Fibroblast of villous mesenchyme (primary cell): ENCODE data around the gene CDC42BPB. TPM values are rescaled to one million over a fixed set of nuclear protein-coding genes. Genes with fewer than 3 reads are reported as not detected.

Source experiments
- DNase-seq: peaks from one replicate; pipeline ENCODE4 v3.0.0-alpha.2; 2010; ENCODE audit warnings: low read depth
- H3K4me3 ChIP-seq: 2 replicates; pipeline ENCODE4 v1.5.1; 2011; ENCODE audit warnings: low read depth, mild to moderate bottlenecking, low read length
- CTCF ChIP-seq: IDR thresholded peaks from 2 replicates; pipeline ENCODE4 v1.5.1; 2012; ENCODE audit warnings: low read depth, mild to moderate bottlenecking, low read length; ENCODE audit not compliant: insufficient read depth
- total RNA-seq: library from RNA; depleted of rRNA; stranded (reverse); fragments of >200 nt; gene quantifications from 2 replicates; pipeline ENCODE4 v1.2.3, GENCODE V29; 2012

CDC42BPB gene
- total RNA-seq, 1 donor = 122 TPM

GRCh38 chr14:103074729-103075367 lies 17.5 kb upstream of the CDC42BPB start:
- no peak for TF ChIP-seq CTCF
- no peak for DNase-seq
- H3K4me3 ChIP-seq = peak overlapping the region; percentile 58

GRCh38 chr14:103073876-103074728 lies 16.8 kb upstream of the CDC42BPB start:
- no peak for TF ChIP-seq CTCF
- no peak overlapping the region for H3K4me3 ChIP-seq
- DNase-seq = peak; percentile 26

GRCh38 chr14:103073367-103073875 lies 16.1 kb upstream of the CDC42BPB start:
- H3K4me3 ChIP-seq = no peak overlapping the region
- no peak for DNase-seq

GRCh38 chr14:103072595-103073366 lies 15.4 kb upstream of the CDC42BPB start:
- no peak for TF ChIP-seq CTCF
- no peak for DNase-seq
- H3K4me3 ChIP-seq = no peak overlapping the region

More at GRCh38 chr14:103073367-103073875, 16.1 kb upstream of the CDC42BPB start:
- no peak for TF ChIP-seq CTCF

GRCh38 chr14:103071544-103072251 lies 14.3 kb upstream of the CDC42BPB start:
- no peak for DNase-seq
- TF ChIP-seq CTCF = no peak
- H3K4me3 ChIP-seq = no peak overlapping the region

- no peak for TF ChIP-seq CTCF
- no peak overlapping the region for H3K4me3 ChIP-seq
- DNase-seq = no peak
These were observed 13.7 kb upstream of the CDC42BPB start for GRCh38 chr14:103070971-103071542.
